Subcutaneous abdominal adipose tissue (tissue), 5 donors: ENCODE measurements around the gene RHEB.

ENCODE experiments used
- H3K27ac ChIP-seq: one replicate; pipeline ENCODE4 v1.7.0; 2013; ENCODE audit warnings: low read depth, mild to moderate bottlenecking, inconsistent platforms, low read length, moderate library complexity
- H3K27me3 ChIP-seq, 5 donors: one replicate each; pipeline ENCODE4 v1.7.0; 2013; ENCODE audit warnings: low read length in 5 of 5, inconsistent platforms in 1 of 5; ENCODE audit not compliant: control insufficient read depth in 5 of 5, insufficient read depth in 4 of 5
- H3K36me3 ChIP-seq, 5 donors: one replicate each; pipeline ENCODE4 v1.7.0; 2013; ENCODE audit warnings: low read length in 5 of 5; ENCODE audit not compliant: control insufficient read depth in 5 of 5, insufficient read depth in 5 of 5
- H3K4me1 ChIP-seq, 5 donors: one replicate each; pipeline ENCODE4 v1.7.0; 2013; ENCODE audit warnings: low read length in 5 of 5, mild to moderate bottlenecking in 3 of 5, moderate library complexity in 1 of 5; ENCODE audit not compliant: control insufficient read depth in 5 of 5, insufficient read depth in 5 of 5
- H3K4me3 ChIP-seq, 5 donors: one replicate each; pipeline ENCODE4 v1.7.0; 2013; ENCODE audit warnings: low read length in 5 of 5, low read depth in 1 of 5
- H3K9ac ChIP-seq, 5 donors: one replicate each; pipeline ENCODE4 v1.7.0; 2013; ENCODE audit warnings: low read length in 5 of 5, mild to moderate bottlenecking in 4 of 5, moderate library complexity in 3 of 5
- H3K9me3 ChIP-seq, 5 donors: one replicate each; pipeline ENCODE4 v1.7.0; 2013; ENCODE audit warnings: low read length in 5 of 5; ENCODE audit not compliant: control insufficient read depth in 5 of 5
- donor health status: healthy.
- donor health status: healthy.
- donor health status: healthy.
- donor health status: healthy.
- donor health status: healthy.

The RHEB gene

DNA sequence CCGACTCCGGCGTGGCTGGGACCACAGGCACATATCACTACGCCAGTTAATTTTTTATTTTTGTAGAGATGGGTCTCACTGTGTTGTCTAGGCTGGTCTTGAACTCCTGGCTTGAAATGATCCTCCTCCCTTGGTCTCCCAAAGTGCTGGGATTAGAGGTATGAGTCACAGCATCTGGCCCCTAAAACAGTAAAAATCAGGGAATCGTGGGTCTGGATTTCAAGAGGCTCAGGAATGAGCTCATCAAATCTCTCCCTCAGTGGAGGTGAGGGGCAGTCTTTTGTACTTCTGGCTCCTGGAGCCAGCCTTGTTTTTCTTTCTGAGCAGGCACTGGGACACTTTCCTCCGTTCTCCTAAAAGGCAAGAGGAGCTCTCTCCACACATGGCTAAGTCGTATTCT is 32.1 kb upstream of the RHEB start:
- Histone ChIP-seq H3K27ac (no peak overlapping the region), H3K9ac (no peak overlapping the region), H3K4me1 (peaks cover 0 to 7% (median 4%) of the 10 kb centered on the region in 5 donors), H3K4me3 (no peak overlapping the region), H3K36me3 (peaks cover 0 to 7% (median 5%) of the 10 kb centered on the region in 5 donors), H3K9me3 (no peaks in the 10 kb centered on the region), H3K27me3 (no peaks in the 10 kb centered on the region)

GRCh38 chr7:151550656-151551286 is 31.1 kb upstream of the RHEB start:
- no peak overlapping the region for H3K9ac ChIP-seq
- H3K36me3 ChIP-seq: peaks cover 0 to 4% (median 0%) of the 10 kb centered on the region in 5 donors
- no peak overlapping the region for H3K4me3 ChIP-seq
- H3K27me3 ChIP-seq: peaks cover 0 to 6% (median 2%) of the 10 kb centered on the region in 5 donors
- peaks cover 0 to 7% (median 4%) of the 10 kb centered on the region in 5 donors for H3K4me1 ChIP-seq
- no peaks in the 10 kb centered on the region for H3K9me3 ChIP-seq
- H3K27ac ChIP-seq: no peak overlapping the region

- Histone ChIP-seq H3K27ac (no peak overlapping the region), H3K9ac (no peak overlapping the region), H3K4me1 (peaks cover 0 to 7% (median 4%) of the 10 kb centered on the region in 5 donors), H3K36me3 (no peaks in the 10 kb centered on the region), H3K4me3 (no peak overlapping the region), H3K9me3 (no peaks in the 10 kb centered on the region), H3K27me3 (peaks cover 0 to 6% (median 2%) of the 10 kb centered on the region in 5 donors)
These were observed 29.9 kb upstream of the RHEB start for GRCh38 chr7:151549644-151550043.

GRCh38 chr7:151549083-151549482 is 29.4 kb upstream of the RHEB start:
- H3K9ac ChIP-seq: no peak overlapping the region
- no peaks in the 10 kb centered on the region for H3K9me3 ChIP-seq
- H3K4me3 ChIP-seq: no peak overlapping the region
- H3K4me1 ChIP-seq: peaks cover 0 to 3% (median 2%) of the 10 kb centered on the region in 5 donors
- no peaks in the 10 kb centered on the region for H3K36me3 ChIP-seq
- peaks cover 0 to 6% (median 2%) of the 10 kb centered on the region in 5 donors for H3K27me3 ChIP-seq
- no peak overlapping the region for H3K27ac ChIP-seq

DNA sequence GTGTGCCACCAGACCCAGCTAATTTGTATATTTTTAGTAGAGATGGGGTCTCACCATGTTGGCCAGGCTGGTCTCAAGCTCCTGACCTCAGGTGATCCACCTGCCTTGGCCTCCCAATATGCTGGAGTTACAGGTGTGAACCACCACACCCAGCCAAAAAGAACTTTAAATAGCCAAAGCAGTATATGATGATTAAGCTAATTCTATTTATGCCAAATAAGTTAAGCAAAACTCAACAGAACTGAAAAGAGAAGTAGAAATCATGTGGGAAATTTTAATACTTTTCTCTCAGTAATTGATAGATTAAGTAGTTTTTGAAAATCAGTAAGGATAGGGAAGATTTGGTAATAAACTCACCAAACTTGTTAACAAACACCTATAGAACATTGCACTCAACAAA is 24.5 kb upstream of the RHEB start:
- Histone ChIP-seq H3K27me3 (peaks cover 0 to 6% (median 2%) of the 10 kb centered on the region in 5 donors), H3K27ac (no peak overlapping the region), H3K4me3 (no peak overlapping the region), H3K9me3 (no peaks in the 10 kb centered on the region), H3K36me3 (no peaks in the 10 kb centered on the region), H3K9ac (no peak overlapping the region), H3K4me1 (peaks cover 0 to under 1% (median 0%) of the 10 kb centered on the region in 5 donors)

- Histone ChIP-seq H3K36me3 (no peaks in the 10 kb centered on the region), H3K4me1 (peaks cover 1 to 14% (median 4%) of the 10 kb centered on the region in 5 donors), H3K9ac (no peak overlapping the region), H3K4me3 (no peak overlapping the region), H3K27ac (no peak overlapping the region), H3K27me3 (peaks cover 0 to 6% (median 2%) of the 10 kb centered on the region in 5 donors), H3K9me3 (no peaks in the 10 kb centered on the region)
These were observed 23.0 kb upstream of the RHEB start for GRCh38 chr7:151542606-151543130.

GRCh38 chr7:151541709-151542499 is 22.2 kb upstream of the RHEB start:
- H3K27me3 ChIP-seq: peaks cover 0 to 6% (median 2%) of the 10 kb centered on the region in 5 donors
- H3K9ac ChIP-seq: no peak overlapping the region
- no peak overlapping the region for H3K27ac ChIP-seq
- no peaks in the 10 kb centered on the region for H3K36me3 ChIP-seq
- H3K9me3 ChIP-seq: no peaks in the 10 kb centered on the region
- peaks cover 1 to 14% (median 4%) of the 10 kb centered on the region in 5 donors for H3K4me1 ChIP-seq
- H3K4me3 ChIP-seq: no peak overlapping the region

GRCh38 chr7:151540146-151540545 is 20.5 kb upstream of the RHEB start:
- no peaks in the 10 kb centered on the region for H3K9me3 ChIP-seq
- H3K27ac ChIP-seq: no peak overlapping the region
- H3K27me3 ChIP-seq: no peaks in the 10 kb centered on the region
- no peak overlapping the region for H3K9ac ChIP-seq
- peaks cover 1 to 14% (median 4%) of the 10 kb centered on the region in 5 donors for H3K4me1 ChIP-seq
- H3K4me3 ChIP-seq: no peak overlapping the region
- H3K36me3 ChIP-seq: no peaks in the 10 kb centered on the region

DNA sequence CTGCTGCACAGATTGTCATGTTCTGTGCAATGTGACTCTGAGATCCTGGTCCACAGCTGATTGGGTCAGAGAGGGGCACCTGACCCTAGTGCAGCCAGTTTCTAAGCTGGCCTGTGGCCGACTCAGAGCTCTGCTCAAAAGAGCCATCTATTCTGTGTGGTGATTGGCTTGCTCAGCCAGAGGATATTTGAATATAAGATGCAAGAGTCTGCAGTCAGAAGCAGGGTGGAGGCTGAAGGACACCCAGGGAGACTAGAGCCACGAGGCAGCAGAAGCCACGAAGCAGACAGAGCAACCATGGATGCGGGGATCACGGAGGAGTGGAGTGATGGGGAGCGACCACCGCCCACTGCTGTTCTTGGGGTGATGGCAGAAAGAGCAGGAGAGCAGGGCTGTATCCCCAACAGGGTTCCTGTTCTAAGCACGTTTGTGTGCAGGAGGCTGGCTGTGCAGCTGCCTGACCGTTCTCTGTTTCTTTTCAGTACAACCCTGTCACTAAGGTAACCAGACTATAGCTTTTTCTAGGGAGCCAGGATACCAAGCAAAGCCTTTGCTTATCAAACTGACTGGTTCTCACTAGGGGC is 19.5 kb upstream of the RHEB start:
- H3K4me3 ChIP-seq: no peak overlapping the region
- H3K27me3 ChIP-seq: no peaks in the 10 kb centered on the region
- no peak overlapping the region for H3K27ac ChIP-seq
- no peak overlapping the region for H3K9ac ChIP-seq
- no peaks in the 10 kb centered on the region for H3K36me3 ChIP-seq
- H3K9me3 ChIP-seq: no peaks in the 10 kb centered on the region
- peaks cover 1 to 14% (median 4%) of the 10 kb centered on the region in 5 donors for H3K4me1 ChIP-seq
